Measurements from ENCODE around the gene RBM26. TPM values are rescaled to one million over a fixed set of nuclear protein-coding genes. Genes with fewer than 3 reads are reported as not detected.

The RBM26 gene
- total RNA-seq, 4 donors from 2014 or later = 13.9 to 52.7 (median 45.1) TPM

DNA sequence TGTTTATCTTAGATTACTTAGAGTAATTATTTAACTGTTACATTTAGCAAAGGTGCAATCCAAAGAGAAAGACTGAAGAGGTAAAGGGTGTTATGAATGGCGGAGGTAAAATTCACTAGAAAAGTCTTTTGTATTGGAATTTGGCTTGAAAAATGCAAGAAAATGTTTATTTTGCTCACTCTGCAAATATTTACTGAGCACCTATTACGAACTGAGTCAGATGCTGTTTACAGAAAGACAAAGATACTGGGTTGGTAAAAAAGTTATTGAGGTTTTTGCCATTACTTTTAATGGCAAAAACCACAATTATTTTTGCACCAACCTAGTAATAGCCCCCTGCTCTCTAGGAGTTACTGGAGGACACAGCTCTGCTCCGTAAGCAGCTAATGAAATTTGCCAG lies 135.2 kb downstream of the RBM26 start:
- WGBS, 2 donors (ENCODE audit: low coverage in 1 of 2) = 66 to 68% methylated on average over 3 of the region's 3 CpGs

More for the DNA sequence above, 135.2 kb downstream of the RBM26 start:
- intact Hi-C loops (cut with DNase I; ENCODE audit: low total_unique reads) (no loop called here), in situ Hi-C loops (cut with MboI; ENCODE audit: low pct_ligation_motif_present in 1 of 4, low pct_unique_long_range_greater_than_20kb in 1 of 4, low sequenced_read_pairs in 3 of 4) (no loop called here)
- Histone ChIP-seq H3K9me3 (no peaks in the 10 kb centered on the region), H3K4me1 (no peaks in the 10 kb centered on the region), H3K4me3 (no peak overlapping the region), H3K27me3 (no peaks in the 10 kb centered on the region), H3K27ac (no peak overlapping the region), H3K36me3 (no peaks in the 10 kb centered on the region)
- TF ChIP-seq POLR2AphosphoS5 (IDR thresholded peaks at IDR 0.05) (no peak), POLR2A (IDR thresholded peaks at IDR 0.05) (no peak), EP300 (IDR thresholded peaks at IDR 0.05; ENCODE audit: low read depth) (no peak)
- TF ChIP-seq, protein P1, sequence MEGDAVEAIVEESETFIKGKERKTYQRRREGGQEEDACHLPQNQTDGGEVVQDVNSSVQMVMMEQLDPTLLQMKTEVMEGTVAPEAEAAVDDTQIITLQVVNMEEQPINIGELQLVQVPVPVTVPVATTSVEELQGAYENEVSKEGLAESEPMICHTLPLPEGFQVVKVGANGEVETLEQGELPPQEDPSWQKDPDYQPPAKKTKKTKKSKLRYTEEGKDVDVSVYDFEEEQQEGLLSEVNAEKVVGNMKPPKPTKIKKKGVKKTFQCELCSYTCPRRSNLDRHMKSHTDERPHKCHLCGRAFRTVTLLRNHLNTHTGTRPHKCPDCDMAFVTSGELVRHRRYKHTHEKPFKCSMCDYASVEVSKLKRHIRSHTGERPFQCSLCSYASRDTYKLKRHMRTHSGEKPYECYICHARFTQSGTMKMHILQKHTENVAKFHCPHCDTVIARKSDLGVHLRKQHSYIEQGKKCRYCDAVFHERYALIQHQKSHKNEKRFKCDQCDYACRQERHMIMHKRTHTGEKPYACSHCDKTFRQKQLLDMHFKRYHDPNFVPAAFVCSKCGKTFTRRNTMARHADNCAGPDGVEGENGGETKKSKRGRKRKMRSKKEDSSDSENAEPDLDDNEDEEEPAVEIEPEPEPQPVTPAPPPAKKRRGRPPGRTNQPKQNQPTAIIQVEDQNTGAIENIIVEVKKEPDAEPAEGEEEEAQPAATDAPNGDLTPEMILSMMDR (IDR thresholded peaks at IDR 0.05) = no peak
- no peak for DNase-seq

Small RNA genes within 50 kb of the gene (small RNA-seq; reads per million reads assigned to genes)
- gene RNA5SP33 = 0 reads per million in 4 donors

Other genes starting within 250 kb of the RBM26 start
- 100 to 1,000 TPM in 1 of 4 donors, 10 to 100 TPM in 3; 56.9 to 116 (median 83.6) TPM for gene NDFIP2, start 74.9 kb upstream of the RBM26 start, total RNA-seq